ENCODE measurements around the gene HEATR9.
A peak's percentile ranks its signal among the peaks of the same experiment; 100 is the strongest.

The HEATR9 gene

GRCh38 chr17:35865412-35866340, 3.0 kb downstream of the HEATR9 start:
- no peak overlapping the region for H3K4me3 ChIP-seq (ENCODE audit: control insufficient read depth, low read depth, low read length)
- DNase-seq (ENCODE audit: low read depth): no peak
- no peak for TF ChIP-seq CTCF (IDR thresholded peaks at IDR 0.05; ENCODE audit: control insufficient read depth, insufficient read depth, low read depth, low read length, missing control alignments)

- DNase-seq (ENCODE audit: low read depth): no peak
- H3K4me3 ChIP-seq (ENCODE audit: control insufficient read depth, low read depth, low read length): no peak overlapping the region
- TF ChIP-seq CTCF (IDR thresholded peaks at IDR 0.05; ENCODE audit: control insufficient read depth, insufficient read depth, low read depth, low read length, missing control alignments): no peak
These were observed 3.8 kb downstream of the HEATR9 start for GRCh38 chr17:35864853-35865252.

GRCh38 chr17:35856603-35857002, 12.1 kb downstream of the HEATR9 start:
- DNase-seq (ENCODE audit: low read depth): no peak
- no peak overlapping the region for H3K4me3 ChIP-seq (ENCODE audit: control insufficient read depth, low read depth, low read length)
- no peak for TF ChIP-seq CTCF (IDR thresholded peaks at IDR 0.05; ENCODE audit: control insufficient read depth, insufficient read depth, low read depth, low read length, missing control alignments)

DNA sequence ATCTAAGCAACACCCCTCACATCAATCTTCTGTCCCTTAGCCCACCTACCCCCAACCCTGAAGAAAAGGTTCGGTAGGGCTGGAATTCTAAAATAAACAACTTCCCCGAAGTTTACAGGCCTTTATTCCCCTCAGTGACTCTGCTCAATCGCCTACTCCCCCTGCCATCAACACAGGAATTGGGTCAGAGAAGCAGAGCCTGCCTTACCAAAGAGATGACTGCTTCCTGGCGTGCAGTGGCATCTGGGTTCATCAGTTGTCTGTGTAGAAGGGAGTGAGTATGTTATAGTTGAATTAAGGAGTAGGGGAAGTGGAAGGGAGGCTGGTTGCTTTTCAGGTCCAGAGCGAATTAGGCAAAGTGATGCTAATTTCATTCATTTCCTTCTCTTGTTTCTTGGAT, 12.7 kb downstream of the HEATR9 start:
- no peak for TF ChIP-seq CTCF (IDR thresholded peaks at IDR 0.05; ENCODE audit: control insufficient read depth, insufficient read depth, low read depth, low read length, missing control alignments)
- H3K4me3 ChIP-seq (ENCODE audit: control insufficient read depth, low read depth, low read length): no peak overlapping the region
- no peak for DNase-seq (ENCODE audit: low read depth)

- TF ChIP-seq CTCF (IDR thresholded peaks at IDR 0.05; ENCODE audit: control insufficient read depth, insufficient read depth, low read depth, low read length, missing control alignments): peak; percentile 81
- DNase-seq (ENCODE audit: low read depth): peak; percentile 34
- no peak overlapping the region for H3K4me3 ChIP-seq (ENCODE audit: control insufficient read depth, low read depth, low read length)
These were observed 19.0 kb downstream of the HEATR9 start for GRCh38 chr17:35849469-35850348.

DNA sequence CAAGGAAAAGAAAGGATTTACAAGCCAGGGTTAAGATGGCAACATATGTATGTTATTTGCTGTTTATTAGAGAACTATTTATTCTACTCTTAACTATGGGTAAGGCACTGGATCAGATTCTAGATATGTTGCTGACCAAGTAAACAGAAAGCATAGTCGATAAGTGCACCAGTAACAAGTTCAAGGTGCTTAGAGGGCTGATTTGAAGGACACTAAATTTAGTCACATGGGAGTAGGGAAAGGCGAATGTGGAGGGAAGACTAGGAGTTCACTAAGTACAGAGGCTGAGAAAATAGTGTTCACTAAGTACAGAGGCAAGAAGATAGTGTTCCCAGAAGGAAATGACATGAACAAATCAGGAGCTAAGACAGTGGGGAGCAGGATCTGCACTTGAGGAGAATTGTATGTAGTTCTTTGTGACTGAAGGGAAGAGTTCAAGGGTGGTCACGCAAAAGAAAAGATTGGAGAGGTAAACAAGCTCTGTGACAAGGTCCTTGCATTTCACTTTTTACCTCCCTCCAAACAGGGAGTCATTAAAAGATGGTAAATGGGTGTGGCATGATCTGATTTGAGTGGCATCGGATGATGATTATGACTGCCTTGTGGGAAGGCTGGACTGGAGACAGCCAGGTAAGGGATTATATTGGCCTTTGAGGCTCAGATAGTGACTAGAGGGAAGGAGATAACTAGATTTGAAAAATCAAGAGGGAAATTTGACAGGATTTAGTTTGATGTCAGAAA, 20.9 kb downstream of the HEATR9 start:
- TF ChIP-seq CTCF (IDR thresholded peaks at IDR 0.05; ENCODE audit: control insufficient read depth, insufficient read depth, low read depth, low read length, missing control alignments): no peak
- DNase-seq (ENCODE audit: low read depth): no peak

More for the DNA sequence above, 20.9 kb downstream of the HEATR9 start:
- H3K4me3 ChIP-seq (ENCODE audit: control insufficient read depth, low read depth, low read length): no peak overlapping the region

All from AG09309 (cell line).